Activated CD8-positive, alpha-beta memory T cell treated with anti-CD3 and anti-CD28 coated beads, Interleukin-2, amount 50 U/mL, for 24 hours (primary cell): ENCODE data around the gene ATPAF2.
"Not testable (repeated sequence)": the region's sequence is repeated elsewhere in the genome, so short reads cannot be mapped to it uniquely, and the experiment has no call there.

ENCODE experiments used
- DNase-seq: peaks from one replicate; pipeline ENCODE4 v3.0.0-alpha.2; 2020; ENCODE audit errors: extremely low read depth

The ATPAF2 gene

GRCh38 chr17:18009609-18010420 is 29.2 kb downstream of the ATPAF2 start:
- no peak for DNase-seq

GRCh38 chr17:18008496-18009268 is 30.3 kb downstream of the ATPAF2 start:
- no peak for DNase-seq

GRCh38 chr17:18006495-18007239 is 32.3 kb downstream of the ATPAF2 start:
- DNase-seq = no peak

GRCh38 chr17:18005496-18005895 is 33.5 kb downstream of the ATPAF2 start:
- DNase-seq = no peak

GRCh38 chr17:18004884-18005305 is 34.1 kb downstream of the ATPAF2 start:
- no peak for DNase-seq

- no peak for DNase-seq
These were observed 34.6 kb downstream of the ATPAF2 start for GRCh38 chr17:18004345-18004744.

- no peak for DNase-seq
These were observed 36.8 kb downstream of the ATPAF2 start for GRCh38 chr17:18002171-18002570.

GRCh38 chr17:18000030-18000408 is 38.9 kb downstream of the ATPAF2 start:
- DNase-seq = no peak

- no peak for DNase-seq
These were observed 39.5 kb downstream of the ATPAF2 start for GRCh38 chr17:17999364-18000029.

GRCh38 chr17:17998934-17999333 is 40.0 kb downstream of the ATPAF2 start:
- no peak for DNase-seq

GRCh38 chr17:17995887-17996286 is 43.1 kb downstream of the ATPAF2 start:
- DNase-seq = not testable (repeated sequence)

- DNase-seq = no peak
These were observed 44.5 kb downstream of the ATPAF2 start for GRCh38 chr17:17994271-17995069.

- DNase-seq = no peak
These were observed 45.1 kb downstream of the ATPAF2 start for GRCh38 chr17:17993852-17994251.

GRCh38 chr17:17993366-17993765 is 45.6 kb downstream of the ATPAF2 start:
- DNase-seq = no peak

GRCh38 chr17:17990282-17990681 is 48.7 kb downstream of the ATPAF2 start:
- DNase-seq = no peak

- DNase-seq = no peak
These were observed 49.4 kb downstream of the ATPAF2 start for GRCh38 chr17:17989618-17990017.

- no peak for DNase-seq
These were observed 49.9 kb downstream of the ATPAF2 start for GRCh38 chr17:17989081-17989480.

GRCh38 chr17:17988427-17988945 is 50.5 kb downstream of the ATPAF2 start:
- no peak for DNase-seq

- DNase-seq = no peak
These were observed 51.1 kb downstream of the ATPAF2 start for GRCh38 chr17:17987901-17988300.

- no peak for DNase-seq
These were observed 51.6 kb downstream of the ATPAF2 start for GRCh38 chr17:17987187-17987896.
